Esophagus squamous epithelium (tissue), 5 donors: Measurements from ENCODE around the gene SYTL1. TPM values are rescaled to one million over a fixed set of nuclear protein-coding genes. Genes with fewer than 3 reads are reported as not detected.

Experiments
- DNase-seq: peaks from one replicate; lab custom pipeline; 2025; lab: John Stamatoyannopoulos, UW
- H3K27ac ChIP-seq, 4 donors: fragments of 200-600 bp; sonication (generic); one replicate each; pipeline ENCODE4 v1.5.1; 2016 to 2019; ENCODE audit warnings: mild to moderate bottlenecking in 1 of 4
- H3K27me3 ChIP-seq, 4 donors: fragments of 200-600 bp; sonication (generic); 1 replicate in 3 of 4; 2 replicates in 1 of 4; pipeline versions ENCODE4 v1.5.1 to v1.6.0; 2017 to 2021; ENCODE audit warnings: antibody characterized with exemption in 1 of 4
- H3K36me3 ChIP-seq, 3 donors: fragments of 200-600 bp; sonication (generic); one replicate each; pipeline ENCODE4 v1.5.1; 2016 to 2019
- H3K4me1 ChIP-seq, 3 donors: fragments of 200-600 bp; sonication (generic); one replicate each; pipeline ENCODE4 v1.5.1; 2017 to 2019
- H3K4me3 ChIP-seq, 4 donors: fragments of 200-600 bp; sonication (generic); 1 replicate in 3 of 4; 2 replicates in 1 of 4; pipeline ENCODE4 v1.5.1; 2016 to 2019; ENCODE audit warnings: mild to moderate bottlenecking in 2 of 4, moderate library complexity in 1 of 4
- H3K9me3 ChIP-seq, 3 donors: fragments of 200-600 bp; sonication (generic); one replicate each; pipeline ENCODE4 v1.5.1; 2016 to 2019
- POLR2A ChIP-seq, 4 donors: fragments of 450-650 bp; IDR thresholded peaks; one replicate each; pipeline ENCODE4 v1.6.1; 2017; ENCODE audit warnings: antibody characterized with exemption in 4 of 4, mild to moderate bottlenecking in 4 of 4, moderate library complexity in 3 of 4
- WGBS, 2 donors: methylation state at CpG; one replicate each; pipeline ENCODE4 v1.1.5; 2018; 5-methylcytosine and 5-hydroxymethylcytosine counted together
- intact Hi-C: fragments of 100-400 bp; cut with DNase I; formaldehyde crosslinking; loops from one replicate; pipeline ENCODE4 v1.15.0; 2022
- total RNA-seq, 4 donors: library from RNA; depleted of rRNA; stranded (reverse); fragments of >200 nt; gene quantifications; one replicate each; pipeline ENCODE4 v1.1.0, GENCODE V29; 2016
- TF ChIP-seq, protein P1 (sequence below), 6 experiments: fragments of 450-650 bp in 4 of 6; fragments of 200-600 bp in 2 of 6; sonication (generic) in 2 of 6; IDR thresholded peaks; one replicate each; pipeline ENCODE4 v1.5.1; 2016 to 2019; ENCODE audit warnings: antibody characterized with exemption in 6 of 6, mild to moderate bottlenecking in 4 of 6, moderate library complexity in 4 of 6
- donor health status: DM: yes; HTN: yes; CAD: no.

Gene SYTL1
- total RNA-seq, 4 donors from 2014 or later, result 74.7 to 182 (median 125) TPM

DNA sequence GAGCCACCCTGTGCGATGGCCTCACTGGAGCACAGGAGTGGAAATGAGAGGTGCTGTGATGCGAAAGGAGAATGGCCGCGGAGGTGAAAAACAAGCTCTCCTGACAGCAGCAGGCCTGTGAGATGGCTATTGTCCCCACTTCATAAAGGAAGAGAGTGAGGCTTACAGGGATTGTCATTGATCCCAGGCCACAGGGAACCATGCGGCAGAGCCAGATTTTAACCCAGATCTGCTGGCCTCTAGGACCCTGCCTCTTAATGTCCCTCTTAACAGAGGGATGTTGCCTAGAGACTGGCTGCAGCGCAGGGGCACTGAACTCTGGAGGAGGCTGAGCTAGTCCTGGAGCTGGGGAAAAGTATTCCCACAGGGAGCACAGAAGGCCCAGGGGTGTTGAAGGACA is 3.1 kb upstream of the SYTL1 start:
- Histone ChIP-seq H3K27ac (peak overlapping the region in 1 of 4 donors; percentile 98), H3K9me3 (no peaks in the 10 kb centered on the region), H3K27me3 (no peaks in the 10 kb centered on the region), H3K36me3 (peaks cover 24 to 40% (median 30%) of the 10 kb centered on the region in 3 donors), H3K4me3 (no peak overlapping the region), H3K4me1 (peaks cover 7 to 33% (median 14%) of the 10 kb centered on the region in 3 donors)
- DNase-seq, result no peak
- TF ChIP-seq, protein P1, sequence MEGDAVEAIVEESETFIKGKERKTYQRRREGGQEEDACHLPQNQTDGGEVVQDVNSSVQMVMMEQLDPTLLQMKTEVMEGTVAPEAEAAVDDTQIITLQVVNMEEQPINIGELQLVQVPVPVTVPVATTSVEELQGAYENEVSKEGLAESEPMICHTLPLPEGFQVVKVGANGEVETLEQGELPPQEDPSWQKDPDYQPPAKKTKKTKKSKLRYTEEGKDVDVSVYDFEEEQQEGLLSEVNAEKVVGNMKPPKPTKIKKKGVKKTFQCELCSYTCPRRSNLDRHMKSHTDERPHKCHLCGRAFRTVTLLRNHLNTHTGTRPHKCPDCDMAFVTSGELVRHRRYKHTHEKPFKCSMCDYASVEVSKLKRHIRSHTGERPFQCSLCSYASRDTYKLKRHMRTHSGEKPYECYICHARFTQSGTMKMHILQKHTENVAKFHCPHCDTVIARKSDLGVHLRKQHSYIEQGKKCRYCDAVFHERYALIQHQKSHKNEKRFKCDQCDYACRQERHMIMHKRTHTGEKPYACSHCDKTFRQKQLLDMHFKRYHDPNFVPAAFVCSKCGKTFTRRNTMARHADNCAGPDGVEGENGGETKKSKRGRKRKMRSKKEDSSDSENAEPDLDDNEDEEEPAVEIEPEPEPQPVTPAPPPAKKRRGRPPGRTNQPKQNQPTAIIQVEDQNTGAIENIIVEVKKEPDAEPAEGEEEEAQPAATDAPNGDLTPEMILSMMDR (IDR thresholded peaks at IDR 0.05), result no peak
- no peak for TF ChIP-seq POLR2A (IDR thresholded peaks at IDR 0.05)
- 82 to 96% methylated on average over 5 to 6 of the region's 6 CpGs for WGBS, 2 donors
- intact Hi-C loops, result no loop called here

DNA sequence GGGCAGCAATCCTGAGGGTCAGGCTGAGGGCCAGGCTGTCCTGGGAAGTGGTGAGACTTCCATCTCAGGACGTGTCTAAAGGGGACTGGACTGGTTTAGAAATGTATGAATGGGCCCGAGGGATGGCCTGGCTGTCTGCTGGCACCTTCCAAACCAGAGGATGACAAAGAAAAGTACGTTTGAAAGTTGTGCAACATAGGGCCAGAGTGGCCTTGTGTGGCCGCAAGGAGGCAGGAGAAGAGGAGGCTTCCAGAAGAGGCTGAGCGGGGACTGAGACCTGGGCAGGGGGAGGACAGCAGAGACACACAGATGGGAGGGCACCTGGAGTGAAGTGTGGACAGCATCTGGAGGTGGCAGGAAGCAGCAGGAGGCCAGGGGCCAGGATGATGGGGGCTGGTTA is 2.6 kb upstream of the SYTL1 start:
- no peak for DNase-seq
- peaks cover 19 to 36% (median 26%) of the 10 kb centered on the region in 3 donors for H3K36me3 ChIP-seq
- TF ChIP-seq, protein P1 (IDR thresholded peaks at IDR 0.05), result no peak
- no peaks in the 10 kb centered on the region for H3K9me3 ChIP-seq
- peaks cover 7 to 38% (median 18%) of the 10 kb centered on the region in 3 donors for H3K4me1 ChIP-seq
- intact Hi-C loops, result no loop called here
- 51 to 64% methylated on average over 5 of the region's 5 CpGs for WGBS, 2 donors
- peak overlapping the region in 2 of 4 donors; percentile 87 to 98 for H3K27ac ChIP-seq
- H3K4me3 ChIP-seq, result no peak overlapping the region
- H3K27me3 ChIP-seq, result no peaks in the 10 kb centered on the region

DNA sequence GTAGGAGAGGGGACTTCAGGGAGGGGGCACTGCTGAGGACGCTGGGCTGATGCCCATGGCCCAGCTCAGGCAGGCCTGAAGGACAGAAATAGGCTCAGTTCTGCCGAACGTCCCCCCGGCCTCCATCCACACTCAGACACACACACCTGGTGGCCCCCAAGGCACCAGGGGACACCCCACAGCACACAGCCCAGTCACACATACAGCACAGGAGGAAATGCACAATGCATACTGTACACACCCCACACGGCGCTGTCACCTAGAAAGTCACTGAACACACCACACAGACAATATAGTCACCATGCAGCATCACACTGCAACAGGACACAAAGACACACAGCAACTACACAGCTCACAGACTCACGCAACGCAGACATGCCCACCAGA is 562 bp downstream of the SYTL1 start:
- Histone ChIP-seq H3K27ac (peak overlapping the region; percentile 87 to 98 (median 92)), H3K27me3 (no peaks in the 10 kb centered on the region), H3K9me3 (no peaks in the 10 kb centered on the region), H3K36me3 (peaks cover 0 to 25% (median 0%) of the 10 kb centered on the region in 3 donors), H3K4me1 (peaks cover 13 to 70% (median 19%) of the 10 kb centered on the region in 3 donors), H3K4me3 (peak overlapping the region; percentile 53 to 69 (median 63))
- WGBS, 2 donors, result 15% methylated on average over 4 of the region's 8 CpGs; no CpG with 5 or more reads in 1 of the 2 donors
- TF ChIP-seq, protein P1 (IDR thresholded peaks at IDR 0.05), result no peak
- no peak for TF ChIP-seq POLR2A (IDR thresholded peaks at IDR 0.05)
- intact Hi-C loops, result no loop called here
- DNase-seq, result no peak

DNA sequence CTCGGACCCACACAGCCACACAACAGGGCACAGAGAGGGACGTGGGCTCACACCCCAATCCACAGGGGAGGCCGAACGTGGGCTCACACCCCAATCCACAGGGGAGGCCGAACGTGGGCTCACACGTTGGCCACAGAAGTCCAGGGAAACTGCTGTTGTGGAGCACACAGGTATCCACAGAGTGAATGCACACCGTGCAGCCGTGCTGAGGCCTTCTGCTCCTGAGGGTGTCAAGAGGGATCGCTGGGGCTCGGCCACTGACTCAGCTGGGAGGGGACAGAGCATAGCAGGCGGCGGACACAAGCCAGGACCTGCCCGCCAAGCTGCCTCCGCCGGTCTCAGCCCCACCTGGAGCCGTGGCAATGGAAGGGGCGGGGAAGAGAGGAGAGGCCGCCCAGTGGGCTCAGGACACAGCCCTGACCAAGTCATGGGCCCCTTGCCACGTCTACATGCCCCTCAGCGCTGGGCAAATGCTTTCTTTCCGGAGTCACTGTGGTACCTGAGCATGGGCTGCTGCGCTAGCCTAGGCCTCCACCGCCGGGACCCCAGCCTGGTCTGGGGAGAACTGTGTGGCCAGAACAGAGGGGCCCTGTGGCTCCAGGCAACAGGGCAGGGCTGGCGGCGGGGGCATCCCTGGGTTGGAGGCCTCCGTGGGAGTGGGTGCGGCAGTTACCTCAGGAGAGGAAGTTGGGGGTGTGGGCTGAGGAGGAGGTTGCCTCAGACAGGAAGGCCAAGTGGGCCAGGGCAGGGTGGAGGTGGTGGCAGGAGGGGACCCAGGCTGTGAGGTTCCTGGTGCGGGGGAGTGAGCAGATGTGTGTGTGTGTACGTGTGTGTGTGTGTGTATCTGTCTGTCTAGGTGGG is 1.2 kb downstream of the SYTL1 start:
- peaks cover 0 to 21% (median 0%) of the 10 kb centered on the region in 3 donors for H3K36me3 ChIP-seq
- no peak for DNase-seq
- peaks cover 14 to 76% (median 19%) of the 10 kb centered on the region in 3 donors for H3K4me1 ChIP-seq
- H3K27me3 ChIP-seq, result no peaks in the 10 kb centered on the region
- TF ChIP-seq, protein P1 (IDR thresholded peaks at IDR 0.05), result no peak
- peak in 2 of 4 donors; percentile 68 to 74 for TF ChIP-seq POLR2A (IDR thresholded peaks at IDR 0.05)
- WGBS, 2 donors, result 14 to 31% methylated on average over 4 to 23 of the region's 31 CpGs
- no peaks in the 10 kb centered on the region for H3K9me3 ChIP-seq
- intact Hi-C loops, result no loop called here
- peak overlapping the region; percentile 87 to 98 (median 92) for H3K27ac ChIP-seq
- peak overlapping the region; percentile 53 to 69 (median 63) for H3K4me3 ChIP-seq

DNA sequence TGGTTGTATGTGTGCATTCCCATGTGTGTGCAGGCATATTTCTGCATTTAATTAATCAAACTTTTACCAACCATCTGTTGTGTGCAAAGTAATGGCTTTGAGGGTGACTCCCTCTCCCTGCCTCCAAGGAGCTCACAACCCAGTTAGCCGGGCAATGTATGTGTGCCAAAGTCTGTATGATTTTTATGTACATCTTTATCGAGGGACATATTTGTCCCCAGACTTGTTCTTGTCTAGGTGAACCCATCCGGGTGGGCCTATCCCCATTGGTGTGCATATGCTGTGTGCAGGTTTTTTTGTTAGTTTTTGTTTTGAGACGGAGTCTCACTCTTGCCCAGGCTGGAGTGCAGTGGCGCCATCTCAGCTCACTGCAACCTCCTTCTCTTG is 1.8 kb downstream of the SYTL1 start:
- DNase-seq, result no peak
- intact Hi-C loops, result no loop called here
- H3K4me1 ChIP-seq, result peaks cover 17 to 82% (median 20%) of the 10 kb centered on the region in 3 donors

More for the DNA sequence above, 1.8 kb downstream of the SYTL1 start:
- peaks cover 0 to 21% (median 0%) of the 10 kb centered on the region in 3 donors for H3K36me3 ChIP-seq
- H3K27ac ChIP-seq, result peak overlapping the region; percentile 87 to 98 (median 92)
- H3K9me3 ChIP-seq, result no peaks in the 10 kb centered on the region
- TF ChIP-seq, protein P1 (IDR thresholded peaks at IDR 0.05), result no peak
- no peak for TF ChIP-seq POLR2A (IDR thresholded peaks at IDR 0.05)
- H3K27me3 ChIP-seq, result no peaks in the 10 kb centered on the region
- 24 to 48% methylated on average over 5 of the region's 5 CpGs for WGBS, 2 donors
- peak overlapping the region; percentile 53 to 69 (median 63) for H3K4me3 ChIP-seq
